Parietal lobe (tissue), 1 donor: Measurements from ENCODE around the gene SLC23A3. TPM values are rescaled to one million over a fixed set of nuclear protein-coding genes. Genes with fewer than 3 reads are reported as not detected.

Source experiments
- total RNA-seq: library from RNA; depleted of rRNA; stranded (reverse); fragments of >200 nt; gene quantifications from one replicate; pipeline ENCODE4 v1.2.3, GENCODE V29; 2014

Gene SLC23A3, protein sequence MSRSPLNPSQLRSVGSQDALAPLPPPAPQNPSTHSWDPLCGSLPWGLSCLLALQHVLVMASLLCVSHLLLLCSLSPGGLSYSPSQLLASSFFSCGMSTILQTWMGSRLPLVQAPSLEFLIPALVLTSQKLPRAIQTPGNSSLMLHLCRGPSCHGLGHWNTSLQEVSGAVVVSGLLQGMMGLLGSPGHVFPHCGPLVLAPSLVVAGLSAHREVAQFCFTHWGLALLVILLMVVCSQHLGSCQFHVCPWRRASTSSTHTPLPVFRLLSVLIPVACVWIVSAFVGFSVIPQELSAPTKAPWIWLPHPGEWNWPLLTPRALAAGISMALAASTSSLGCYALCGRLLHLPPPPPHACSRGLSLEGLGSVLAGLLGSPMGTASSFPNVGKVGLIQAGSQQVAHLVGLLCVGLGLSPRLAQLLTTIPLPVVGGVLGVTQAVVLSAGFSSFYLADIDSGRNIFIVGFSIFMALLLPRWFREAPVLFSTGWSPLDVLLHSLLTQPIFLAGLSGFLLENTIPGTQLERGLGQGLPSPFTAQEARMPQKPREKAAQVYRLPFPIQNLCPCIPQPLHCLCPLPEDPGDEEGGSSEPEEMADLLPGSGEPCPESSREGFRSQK
- 0.63 TPM for total RNA-seq

GRCh38 chr2:219169930-219170654, at the start of gene SLC23A3:
Gene SLC23A3 (minus strand): TSS chr2:219170029. CDS start chr2:219169984, 45 bp downstream.

GRCh38 chr2:219218732-219219701, 49.2 kb upstream of the SLC23A3 start, which contains the start of gene ABCB6:
Gene ABCB6 (minus strand): TSS chr2:219218958. CDS start chr2:219218673, 285 bp downstream.

GRCh38 chr2:219206328-219207133, 36.7 kb upstream of the SLC23A3 start, which contains the start of gene ZFAND2B:
Gene ZFAND2B (plus strand): TSS chr2:219206782. CDS start chr2:219206988, 206 bp downstream.

GRCh38 chr2:219177552-219178376, 7.9 kb upstream of the SLC23A3 start, which contains the start of gene RETREG2:
Gene RETREG2 (plus strand): TSS chr2:219178275. CDS start chr2:219178353, 78 bp downstream.

DNA sequence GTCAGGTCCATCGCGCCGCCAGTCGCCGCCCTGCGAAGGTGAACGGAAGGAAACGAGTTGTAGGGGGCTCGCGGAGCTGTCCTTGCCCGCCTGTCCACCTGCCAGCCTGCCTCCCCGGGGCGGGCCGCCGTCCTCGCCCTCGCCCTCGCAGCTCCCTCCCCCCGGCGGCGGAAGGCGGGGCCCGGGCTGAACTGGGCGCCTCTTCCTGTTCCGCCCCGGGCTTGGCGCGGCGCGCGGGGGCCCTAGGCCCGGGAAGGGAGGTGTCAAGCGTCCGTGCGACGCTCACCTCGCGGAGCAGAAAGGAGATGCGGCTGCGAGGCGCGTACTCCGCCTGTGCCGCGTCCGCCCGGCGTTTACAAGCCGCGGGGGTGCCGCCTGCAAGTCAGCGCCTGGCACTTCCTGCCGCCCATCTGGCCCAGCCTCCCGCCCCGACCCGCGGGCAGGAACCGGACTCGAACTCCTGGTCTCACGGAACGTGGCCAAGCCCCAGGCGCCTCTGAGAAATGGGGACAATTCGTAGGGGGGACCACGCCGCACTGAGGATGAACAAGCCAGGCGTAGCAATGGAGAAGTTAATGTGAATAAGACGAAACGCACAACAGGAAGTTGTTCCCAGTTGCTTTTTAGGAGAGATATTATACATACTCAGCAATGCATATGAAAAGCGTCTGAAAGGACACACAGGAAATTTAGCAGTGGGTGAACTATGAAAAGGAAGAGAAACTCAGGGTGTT, 7.2 kb upstream of the SLC23A3 start, which contains the start of gene CNPPD1:
CNPPD1 (minus strand) TSS at position 108 of the 734 bp plus-strand sequence; CDS start at position 11, 97 bp downstream.

GRCh38 chr2:219160186-219161017, 9.4 kb downstream of the SLC23A3 start, which contains the start of gene NHEJ1:
Gene NHEJ1 (minus strand): TSS chr2:219160815. CDS start chr2:219158362, 2,453 bp downstream.

Other genes starting within 250 kb of the SLC23A3 start
- gene CDK5R2, start 210.4 kb downstream of the SLC23A3 start, total RNA-seq = 11.9 TPM
- not detected for gene FEV, start 184.8 kb downstream of the SLC23A3 start, total RNA-seq
- not detected for gene CRYBA2, start 176.6 kb downstream of the SLC23A3 start, total RNA-seq
- 0.63 TPM for gene CFAP65, start 128.5 kb downstream of the SLC23A3 start, total RNA-seq
- not detected for gene IHH, start 109.1 kb downstream of the SLC23A3 start, total RNA-seq
- gene NHEJ1, start 9.2 kb downstream of the SLC23A3 start, total RNA-seq = 12.2 TPM
- gene CNPPD1, start 6.9 kb upstream of the SLC23A3 start, total RNA-seq = 27.5 TPM
- 68.9 TPM for gene RETREG2, start 8.2 kb upstream of the SLC23A3 start, total RNA-seq
- gene ZFAND2B, start 36.8 kb upstream of the SLC23A3 start, total RNA-seq = 17.5 TPM
- gene ABCB6, start 48.9 kb upstream of the SLC23A3 start, total RNA-seq = 47.9 TPM
- 31.9 TPM for gene ATG9A, start 59.6 kb upstream of the SLC23A3 start, total RNA-seq
- 79.2 TPM for gene ANKZF1, start 59.8 kb upstream of the SLC23A3 start, total RNA-seq
- gene GLB1L, start 75.4 kb upstream of the SLC23A3 start, total RNA-seq = 3.4 TPM
- gene STK16, start 75.5 kb upstream of the SLC23A3 start, total RNA-seq = 16.9 TPM
- gene TUBA4B, start 83.2 kb upstream of the SLC23A3 start, total RNA-seq = not detected
- gene TUBA4A, start 83.9 kb upstream of the SLC23A3 start, total RNA-seq = 0.94 TPM
- gene DNAJB2, start 109.3 kb upstream of the SLC23A3 start, total RNA-seq = 103 TPM
- 30.7 TPM for gene PTPRN, start 139.4 kb upstream of the SLC23A3 start, total RNA-seq
- gene RESP18, start 162.7 kb upstream of the SLC23A3 start, total RNA-seq = not detected
- 17.2 TPM for gene DNPEP, start 217.9 kb upstream of the SLC23A3 start, total RNA-seq
- not detected for gene DES, start 248.3 kb upstream of the SLC23A3 start, total RNA-seq